Fibroblast of lung (primary cell): ENCODE results near the gene PTPRH. TPM values are rescaled to one million over a fixed set of nuclear protein-coding genes. Genes with fewer than 3 reads are reported as not detected.

ENCODE experiments used
- DNase-seq, 2 donors: peaks; one replicate each; pipeline versions ENCODE4 v3.0.0 to v3.0.0-alpha.2; 2010; ENCODE audit warnings: low read depth in 2 of 2
- H2AFZ ChIP-seq: 2 replicates; pipeline ENCODE4 v1.5.1; 2012; ENCODE audit warnings: low read length, control low read depth, inconsistent platforms
- H3K27ac ChIP-seq: 2 replicates; pipeline ENCODE4 v1.5.1; 2011; ENCODE audit warnings: low read length, control low read depth; ENCODE audit not compliant: insufficient read depth
- H3K27me3 ChIP-seq: 2 replicates; pipeline ENCODE4 v1.5.1; 2011; ENCODE audit warnings: mild to moderate bottlenecking, low read length; ENCODE audit not compliant: control insufficient read depth, insufficient read depth
- H3K36me3 ChIP-seq: 2 replicates; pipeline ENCODE4 v1.5.1; 2011; ENCODE audit warnings: low read length; ENCODE audit not compliant: control insufficient read depth, insufficient read depth
- H3K4me1 ChIP-seq: 2 replicates; pipeline ENCODE4 v1.5.1; 2011; ENCODE audit warnings: low read length; ENCODE audit not compliant: control insufficient read depth, insufficient read depth; ENCODE audit errors: extremely low read depth
- H3K4me2 ChIP-seq: 2 replicates; pipeline ENCODE4 v1.5.1; 2011; ENCODE audit warnings: low read length, control low read depth; ENCODE audit not compliant: insufficient read depth; ENCODE audit errors: extremely low read depth
- H3K4me3 ChIP-seq, 4 experiments: fragments of 200-600 bp in 1 of 4; sonication (generic) in 1 of 4; replicated peaks in 1 of 4; 2 replicates each; pipeline ENCODE4 v1.5.1; 2011 to 2016; ENCODE audit warnings: low read length in 4 of 4, low read depth in 3 of 4, mild to moderate bottlenecking in 3 of 4, control low read depth in 2 of 4, inconsistent platforms in 1 of 4, mixed read lengths in 1 of 4; ENCODE audit not compliant: insufficient read depth in 1 of 4; ENCODE audit errors: control extremely low read depth in 1 of 4
- H3K79me2 ChIP-seq: 2 replicates; pipeline ENCODE4 v1.5.1; 2012; ENCODE audit warnings: mild to moderate bottlenecking, low read length, inconsistent platforms; ENCODE audit not compliant: control insufficient read depth, insufficient read depth
- H3K9ac ChIP-seq: 2 replicates; pipeline ENCODE4 v1.5.1; 2011; ENCODE audit warnings: mild to moderate bottlenecking, low read length, control low read depth; ENCODE audit not compliant: insufficient read depth
- H3K9me3 ChIP-seq: 2 replicates; pipeline ENCODE4 v1.5.1; 2012; ENCODE audit warnings: low read depth, low read length; ENCODE audit not compliant: control insufficient read depth, insufficient read depth
- H4K20me1 ChIP-seq: 2 replicates; pipeline ENCODE4 v1.5.1; 2011; ENCODE audit warnings: low read length; ENCODE audit not compliant: control insufficient read depth, insufficient read depth; ENCODE audit errors: extremely low read depth
- EZH2 ChIP-seq: IDR thresholded peaks from 2 replicates; pipeline ENCODE4 v1.5.1; 2012; ENCODE audit warnings: low read length, control low read depth, mild to moderate bottlenecking; ENCODE audit errors: missing control alignments
- polyA plus RNA-seq, 2 donors: library from polyadenylated mRNA; depleted of rRNA in 1 of 2; stranded (reverse) in 1 of 2; unstranded in 1 of 2; fragments of >200 nt; gene quantifications; 2 replicates each; pipeline ENCODE4 v1.2.1, GENCODE V29; 2011 to 2012; ENCODE audit warnings: missing spikeins in 1 of 2
- total RNA-seq: library from RNA; depleted of rRNA; stranded (reverse); fragments of >200 nt; gene quantifications from 2 replicates; pipeline ENCODE4 v1.2.1, GENCODE V29; 2014
- TF ChIP-seq, protein P1 (sequence below), 2 donors: IDR thresholded peaks in 1 of 2; conservative IDR thresholded peaks in 1 of 2; 1 replicate in 1 of 2; 2 replicates in 1 of 2; pipeline ENCODE4 v1.5.1; 2011 to 2012; ENCODE audit warnings: low read length in 2 of 2, control low read depth in 1 of 2, inconsistent platforms in 1 of 2, low read depth in 1 of 2, mild to moderate bottlenecking in 1 of 2

Gene PTPRH
- total and polyA plus RNA-seq, 2 donors (not counting 1 experiment from before 2014, with no cell fraction given) = 4.4 to 19.5 TPM

DNA sequence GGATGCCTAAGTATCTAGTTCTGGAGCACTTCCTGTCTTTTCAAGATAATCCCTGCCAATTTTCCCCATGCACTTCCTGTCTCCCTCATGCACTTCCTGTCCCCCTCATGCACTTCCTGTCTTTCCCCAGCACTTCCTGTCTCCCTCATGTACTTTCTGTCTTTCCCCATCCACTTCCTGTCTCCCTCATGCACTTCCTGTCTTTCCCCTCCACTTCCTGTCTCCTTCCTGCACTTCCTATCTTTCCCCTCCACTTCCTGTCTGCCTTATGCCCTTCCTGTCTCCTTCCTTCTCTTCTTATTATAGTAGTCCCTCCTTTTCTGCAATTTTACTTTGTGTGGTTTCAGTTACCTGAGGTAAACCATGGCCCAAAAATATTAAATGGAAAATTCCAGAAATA lies 57.3 kb downstream of the PTPRH start:
- DNase-seq = no peak
- Histone ChIP-seq H3K9ac (no peak overlapping the region), H3K27ac (no peak overlapping the region), H3K79me2 (no peaks in the 10 kb centered on the region), H4K20me1 (no peaks in the 10 kb centered on the region), H3K4me3 (no peak overlapping the region), H3K36me3 (no peaks in the 10 kb centered on the region), H2AFZ (peak overlapping the region; percentile 34), H3K9me3 (no peaks in the 10 kb centered on the region), H3K27me3 (peaks cover 13% of the 10 kb centered on the region), H3K4me2 (no peak overlapping the region), H3K4me1 (no peaks in the 10 kb centered on the region)
- no peak for TF ChIP-seq EZH2
- TF ChIP-seq, protein P1, sequence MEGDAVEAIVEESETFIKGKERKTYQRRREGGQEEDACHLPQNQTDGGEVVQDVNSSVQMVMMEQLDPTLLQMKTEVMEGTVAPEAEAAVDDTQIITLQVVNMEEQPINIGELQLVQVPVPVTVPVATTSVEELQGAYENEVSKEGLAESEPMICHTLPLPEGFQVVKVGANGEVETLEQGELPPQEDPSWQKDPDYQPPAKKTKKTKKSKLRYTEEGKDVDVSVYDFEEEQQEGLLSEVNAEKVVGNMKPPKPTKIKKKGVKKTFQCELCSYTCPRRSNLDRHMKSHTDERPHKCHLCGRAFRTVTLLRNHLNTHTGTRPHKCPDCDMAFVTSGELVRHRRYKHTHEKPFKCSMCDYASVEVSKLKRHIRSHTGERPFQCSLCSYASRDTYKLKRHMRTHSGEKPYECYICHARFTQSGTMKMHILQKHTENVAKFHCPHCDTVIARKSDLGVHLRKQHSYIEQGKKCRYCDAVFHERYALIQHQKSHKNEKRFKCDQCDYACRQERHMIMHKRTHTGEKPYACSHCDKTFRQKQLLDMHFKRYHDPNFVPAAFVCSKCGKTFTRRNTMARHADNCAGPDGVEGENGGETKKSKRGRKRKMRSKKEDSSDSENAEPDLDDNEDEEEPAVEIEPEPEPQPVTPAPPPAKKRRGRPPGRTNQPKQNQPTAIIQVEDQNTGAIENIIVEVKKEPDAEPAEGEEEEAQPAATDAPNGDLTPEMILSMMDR (conservative IDR thresholded peaks at IDR 0.05 in 1 of 2, IDR thresholded peaks at IDR 0.05 in 1 of 2; ENCODE audit: low read depth in 1 of 2, low read length in 2 of 2) = no peak

GRCh38 chr19:55149078-55150003 lies 60.0 kb downstream of the PTPRH start, which contains the start of gene TNNT1:
TNNT1 (minus strand) TSS chr19:55149206; CDS start chr19:55147157, 2,049 bp downstream.
- TF ChIP-seq, protein P1 (conservative IDR thresholded peaks at IDR 0.05 in 1 of 2, IDR thresholded peaks at IDR 0.05 in 1 of 2; ENCODE audit: low read depth in 1 of 2, low read length in 2 of 2) = no peak
- TF ChIP-seq EZH2 = peak; percentile 26
- DNase-seq = no peak
- Histone ChIP-seq H3K4me3 (no peak within 1 kb of the TSS), H3K27ac (no peak within 1 kb of the TSS), H3K36me3 (no peaks in the 10 kb centered on the region), H3K27me3 (peaks cover 18% of the 10 kb centered on the region), H3K4me2 (no peak within 1 kb of the TSS), H3K9me3 (no peaks in the 10 kb centered on the region), H3K4me1 (no peaks in the 10 kb centered on the region), H3K9ac (no peak within 1 kb of the TSS), H3K79me2 (no peaks in the 10 kb centered on the region), H4K20me1 (no peaks in the 10 kb centered on the region), H2AFZ (no peak within 1 kb of the TSS)

GRCh38 chr19:55147545-55148251 lies 61.6 kb downstream of the PTPRH start:
- H3K4me2 ChIP-seq = no peak overlapping the region
- H3K79me2 ChIP-seq = no peaks in the 10 kb centered on the region
- no peak for DNase-seq
- H3K4me1 ChIP-seq = no peaks in the 10 kb centered on the region
- H4K20me1 ChIP-seq = no peaks in the 10 kb centered on the region
- peaks cover 25% of the 10 kb centered on the region for H3K27me3 ChIP-seq
- H3K9me3 ChIP-seq = no peaks in the 10 kb centered on the region
- H2AFZ ChIP-seq = no peak overlapping the region
- H3K36me3 ChIP-seq = no peaks in the 10 kb centered on the region
- no peak for TF ChIP-seq EZH2
- TF ChIP-seq, protein P1 (conservative IDR thresholded peaks at IDR 0.05 in 1 of 2, IDR thresholded peaks at IDR 0.05 in 1 of 2; ENCODE audit: low read depth in 1 of 2, low read length in 2 of 2) = no peak
- H3K9ac ChIP-seq = no peak overlapping the region
- no peak overlapping the region for H3K4me3 ChIP-seq
- H3K27ac ChIP-seq = no peak overlapping the region
